Measurements from ENCODE around the gene CDKN2B. TPM values are rescaled to one million over a fixed set of nuclear protein-coding genes. Genes with fewer than 3 reads are reported as not detected.

The CDKN2B gene
- total RNA-seq, 1 donor from 2014 or later, result not detected

DNA sequence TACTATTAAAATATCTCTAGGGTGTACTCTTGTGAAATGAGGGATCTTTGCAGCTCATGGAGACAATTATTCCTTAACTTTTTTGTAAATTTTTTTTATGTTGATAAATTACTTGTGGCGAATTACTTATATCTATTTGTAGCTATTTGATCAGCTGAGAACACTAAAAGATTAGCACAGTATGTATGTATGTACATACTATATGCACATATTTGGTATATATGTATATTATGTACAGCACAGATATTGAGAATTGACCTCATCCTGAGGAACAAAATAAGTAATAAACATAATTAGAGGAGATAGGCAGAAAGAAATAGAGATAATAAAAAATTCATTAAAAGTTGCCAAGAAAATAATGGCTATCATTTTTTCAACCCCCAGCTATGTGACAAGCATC lies 26.7 kb downstream of the CDKN2B start:
- Mint-ChIP-seq H3K9me3 (no peaks in the 10 kb centered on the region), H3K27me3 (ENCODE audit: low read depth) (peaks cover 97% of the 10 kb centered on the region), H3K4me3 (no peak overlapping the region), H3K4me1 (peaks cover 4% of the 10 kb centered on the region), H3K36me3 (ENCODE audit: low read depth) (no peaks in the 10 kb centered on the region), H3K27ac (ENCODE audit: unreplicated experiment) (no peak overlapping the region)
- no peak for DNase-seq (ENCODE audit: low read depth, low spot score)
- TF ChIP-seq, protein P1, sequence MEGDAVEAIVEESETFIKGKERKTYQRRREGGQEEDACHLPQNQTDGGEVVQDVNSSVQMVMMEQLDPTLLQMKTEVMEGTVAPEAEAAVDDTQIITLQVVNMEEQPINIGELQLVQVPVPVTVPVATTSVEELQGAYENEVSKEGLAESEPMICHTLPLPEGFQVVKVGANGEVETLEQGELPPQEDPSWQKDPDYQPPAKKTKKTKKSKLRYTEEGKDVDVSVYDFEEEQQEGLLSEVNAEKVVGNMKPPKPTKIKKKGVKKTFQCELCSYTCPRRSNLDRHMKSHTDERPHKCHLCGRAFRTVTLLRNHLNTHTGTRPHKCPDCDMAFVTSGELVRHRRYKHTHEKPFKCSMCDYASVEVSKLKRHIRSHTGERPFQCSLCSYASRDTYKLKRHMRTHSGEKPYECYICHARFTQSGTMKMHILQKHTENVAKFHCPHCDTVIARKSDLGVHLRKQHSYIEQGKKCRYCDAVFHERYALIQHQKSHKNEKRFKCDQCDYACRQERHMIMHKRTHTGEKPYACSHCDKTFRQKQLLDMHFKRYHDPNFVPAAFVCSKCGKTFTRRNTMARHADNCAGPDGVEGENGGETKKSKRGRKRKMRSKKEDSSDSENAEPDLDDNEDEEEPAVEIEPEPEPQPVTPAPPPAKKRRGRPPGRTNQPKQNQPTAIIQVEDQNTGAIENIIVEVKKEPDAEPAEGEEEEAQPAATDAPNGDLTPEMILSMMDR (conservative IDR thresholded peaks at IDR 0.05), result no peak

DNA sequence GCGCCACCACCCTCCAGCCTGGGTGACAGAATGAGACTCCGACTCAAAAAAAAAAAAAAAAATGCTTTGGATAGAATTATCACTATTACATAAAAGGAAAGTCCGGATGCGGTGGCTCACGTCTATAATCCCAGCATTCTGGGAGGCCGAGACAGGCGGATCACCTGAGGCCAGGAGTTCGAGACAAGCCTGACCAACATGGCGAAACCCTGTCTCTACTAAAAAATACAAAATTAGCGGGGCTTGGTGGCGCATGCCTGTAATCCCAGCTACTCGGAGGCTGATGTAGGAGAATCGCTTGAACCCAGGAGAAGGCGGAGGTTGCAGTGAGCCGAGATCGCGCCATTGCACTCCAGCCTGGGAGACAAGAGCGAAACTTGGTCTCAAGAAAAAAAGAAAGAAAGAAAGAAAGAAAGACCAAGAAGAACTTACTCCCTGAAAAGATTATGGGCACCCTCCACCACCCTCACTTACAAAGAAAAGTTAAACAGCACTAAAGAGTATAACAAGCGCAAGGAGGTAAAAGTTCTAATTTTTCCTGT lies 32.7 kb downstream of the CDKN2B start:
- no peak for DNase-seq (ENCODE audit: low read depth, low spot score)
- H3K9me3 Mint-ChIP-seq, result no peaks in the 10 kb centered on the region
- H3K27me3 Mint-ChIP-seq (ENCODE audit: low read depth), result peaks cover 97% of the 10 kb centered on the region
- H3K4me1 Mint-ChIP-seq, result peaks cover 13% of the 10 kb centered on the region
- H3K4me3 Mint-ChIP-seq, result no peak overlapping the region
- no peaks in the 10 kb centered on the region for H3K36me3 Mint-ChIP-seq (ENCODE audit: low read depth)
- TF ChIP-seq, protein P1 (conservative IDR thresholded peaks at IDR 0.05), result no peak
- no peak overlapping the region for H3K27ac Mint-ChIP-seq (ENCODE audit: unreplicated experiment)

DNA sequence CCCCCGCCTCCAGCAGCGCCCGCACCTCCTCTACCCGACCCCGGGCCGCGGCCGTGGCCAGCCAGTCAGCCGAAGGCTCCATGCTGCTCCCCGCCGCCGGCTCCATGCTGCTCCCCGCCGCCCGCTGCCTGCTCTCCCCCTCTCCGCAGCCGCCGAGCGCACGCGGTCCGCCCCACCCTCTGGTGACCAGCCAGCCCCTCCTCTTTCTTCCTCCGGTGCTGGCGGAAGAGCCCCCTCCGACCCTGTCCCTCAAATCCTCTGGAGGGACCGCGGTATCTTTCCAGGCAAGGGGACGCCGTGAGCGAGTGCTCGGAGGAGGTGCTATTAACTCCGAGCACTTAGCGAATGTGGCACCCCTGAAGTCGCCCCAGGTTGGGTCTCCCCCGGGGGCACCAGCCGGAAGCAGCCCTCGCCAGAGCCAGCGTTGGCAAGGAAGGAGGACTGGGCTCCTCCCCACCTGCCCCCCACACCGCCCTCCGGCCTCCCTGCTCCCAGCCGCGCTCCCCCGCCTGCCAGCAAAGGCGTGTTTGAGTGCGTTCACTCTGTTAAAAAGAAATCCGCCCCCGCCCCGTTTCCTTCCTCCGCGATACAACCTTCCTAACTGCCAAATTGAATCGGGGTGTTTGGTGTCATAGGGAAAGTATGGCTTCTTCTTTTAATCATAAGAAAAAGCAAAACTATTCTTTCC lies 34.2 kb downstream of the CDKN2B start:
- H3K27me3 Mint-ChIP-seq (ENCODE audit: low read depth), result peaks cover 99% of the 10 kb centered on the region
- H3K27ac Mint-ChIP-seq (ENCODE audit: unreplicated experiment), result no peak overlapping the region
- H3K4me1 Mint-ChIP-seq, result peaks cover 21% of the 10 kb centered on the region
- no peaks in the 10 kb centered on the region for H3K9me3 Mint-ChIP-seq
- TF ChIP-seq, protein P1 (conservative IDR thresholded peaks at IDR 0.05), result no peak
- no peak for DNase-seq (ENCODE audit: low read depth, low spot score)
- H3K4me3 Mint-ChIP-seq, result peak overlapping the region; percentile 78
- H3K36me3 Mint-ChIP-seq (ENCODE audit: low read depth), result peaks cover 5% of the 10 kb centered on the region

DNA sequence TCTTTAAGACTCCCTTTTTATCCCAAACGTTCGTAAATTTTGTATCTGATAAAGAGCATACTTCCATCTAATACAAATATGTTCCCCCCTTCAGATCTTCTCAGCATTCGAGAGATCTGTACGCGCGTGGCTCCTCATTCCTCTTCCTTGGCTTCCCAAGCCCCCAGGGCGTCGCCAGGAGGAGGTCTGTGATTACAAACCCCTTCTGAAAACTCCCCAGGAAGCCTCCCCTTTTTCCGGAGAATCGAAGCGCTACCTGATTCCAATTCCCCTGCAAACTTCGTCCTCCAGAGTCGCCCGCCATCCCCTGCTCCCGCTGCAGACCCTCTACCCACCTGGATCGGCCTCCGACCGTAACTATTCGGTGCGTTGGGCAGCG lies 34.8 kb downstream of the CDKN2B start:
- H3K9me3 Mint-ChIP-seq, result no peaks in the 10 kb centered on the region
- H3K4me3 Mint-ChIP-seq, result peak overlapping the region; percentile 78

DNA sequence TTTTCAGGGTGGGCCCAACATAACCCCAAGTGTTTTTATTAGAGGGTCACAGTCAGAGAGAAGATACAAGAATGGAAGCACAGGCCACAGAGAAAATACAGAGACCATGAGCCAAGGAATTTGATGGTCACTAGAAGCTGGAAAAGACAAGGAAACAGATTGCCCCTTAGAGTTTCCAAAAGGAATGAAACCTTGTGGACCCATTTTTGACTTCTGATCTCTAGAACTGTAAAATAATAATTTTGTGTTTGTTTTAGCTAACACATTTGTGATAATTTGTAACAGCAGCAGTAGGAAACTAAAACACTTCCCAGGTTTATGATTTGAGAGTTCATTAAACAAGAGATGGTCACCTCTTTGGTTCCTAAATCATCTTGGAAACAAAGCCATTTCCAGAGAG lies 36.7 kb downstream of the CDKN2B start:
- no peak for DNase-seq (ENCODE audit: low read depth, low spot score)
- peaks cover 27% of the 10 kb centered on the region for H3K4me1 Mint-ChIP-seq
- no peak overlapping the region for H3K27ac Mint-ChIP-seq (ENCODE audit: unreplicated experiment)
- H3K9me3 Mint-ChIP-seq, result no peaks in the 10 kb centered on the region
- peak overlapping the region; percentile 35 for H3K4me3 Mint-ChIP-seq
- TF ChIP-seq, protein P1 (conservative IDR thresholded peaks at IDR 0.05), result no peak
- H3K36me3 Mint-ChIP-seq (ENCODE audit: low read depth), result peaks cover 6% of the 10 kb centered on the region
- peaks cover 99% of the 10 kb centered on the region for H3K27me3 Mint-ChIP-seq (ENCODE audit: low read depth)

More for the DNA sequence above, 34.8 kb downstream of the CDKN2B start:
- no peak overlapping the region for H3K27ac Mint-ChIP-seq (ENCODE audit: unreplicated experiment)
- H3K36me3 Mint-ChIP-seq (ENCODE audit: low read depth), result peaks cover 6% of the 10 kb centered on the region
- peaks cover 22% of the 10 kb centered on the region for H3K4me1 Mint-ChIP-seq
- TF ChIP-seq, protein P1 (conservative IDR thresholded peaks at IDR 0.05), result no peak
- DNase-seq (ENCODE audit: low read depth, low spot score), result no peak
- peaks cover 99% of the 10 kb centered on the region for H3K27me3 Mint-ChIP-seq (ENCODE audit: low read depth)
